ENCODE data around the gene RPTOR. TPM values are rescaled to one million over a fixed set of nuclear protein-coding genes. Genes with fewer than 3 reads are reported as not detected.

RPTOR gene
- polyA plus RNA-seq, 1 of the 3 experiments (the other 2 are of a cell fraction), result 14.9 TPM

DNA sequence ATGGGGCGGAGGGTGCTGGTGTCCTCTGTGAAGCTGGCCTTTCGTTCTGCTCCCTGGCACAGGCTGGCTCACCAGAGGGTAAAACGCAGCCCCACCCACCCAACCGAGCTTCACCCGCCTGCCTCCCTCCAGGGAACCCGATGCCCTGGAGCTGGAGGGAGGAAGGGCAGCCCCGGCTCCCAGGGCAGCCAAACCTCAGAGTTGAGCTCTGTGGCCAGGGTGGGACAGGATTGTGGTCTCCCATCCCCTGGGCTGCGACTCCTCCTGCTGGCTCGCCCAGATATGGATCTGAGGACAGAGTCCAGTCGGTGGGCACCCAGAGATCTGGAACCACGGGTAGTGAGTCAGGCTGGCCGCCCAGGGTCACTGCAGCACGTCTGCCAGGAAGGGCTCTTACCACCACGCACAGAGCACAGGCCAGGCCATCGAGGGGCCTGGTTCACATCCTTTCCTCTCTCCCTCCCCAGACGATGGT is 404.4 kb downstream of the RPTOR start:
- POLR2A ChIA-PET, result no interaction called here
- no peak overlapping the region for H3K9ac ChIP-seq
- H3K79me2 ChIP-seq (ENCODE audit: insufficient read depth), result no peaks in the 10 kb centered on the region
- no peaks in the 10 kb centered on the region for H4K20me1 ChIP-seq (ENCODE audit: insufficient read depth)
- no peak overlapping the region for H3K4me3 ChIP-seq (ENCODE audit: low read depth in 2 of 2, low read length in 1 of 2)
- no peaks in the 10 kb centered on the region for H3K9me2 ChIP-seq
- H3K27me3 ChIP-seq (ENCODE audit: insufficient read depth), result no peaks in the 10 kb centered on the region
- DNase-seq, result peak; percentile 51
- TF ChIP-seq GATA2 (CRISPR knock-in tag; IDR thresholded peaks at IDR 0.05), result no peak
- TF ChIP-seq RAD21 (IDR thresholded peaks at IDR 0.05; ENCODE audit: low read length), result peak; percentile 26
- no peak for TF ChIP-seq GABPA (IDR thresholded peaks at IDR 0.05; ENCODE audit: low read depth)
- H3K4me1 ChIP-seq (ENCODE audit: control insufficient read depth in 1 of 2, insufficient read depth in 2 of 2, low read depth in 1 of 2, low read length in 1 of 2), result no peaks in the 10 kb centered on the region
- H2AFZ ChIP-seq (ENCODE audit: low read depth), result no peak overlapping the region
- no peaks in the 10 kb centered on the region for H3F3A ChIP-seq (replicated peaks; ENCODE audit: insufficient read depth)
- H3K36me3 ChIP-seq (replicated peaks in 1 of 2; ENCODE audit: control insufficient read depth in 1 of 2, insufficient read depth in 2 of 2, low read length in 1 of 2), result peaks cover 3 to 33% of the 10 kb centered on the region in 2 experiments
- 92% methylated on average over 9 of the region's 16 CpGs for WGBS (ENCODE audit: low lambda C conversion rate)
- H3K9me3 ChIP-seq, result no peaks in the 10 kb centered on the region
- no peak overlapping the region for H3K4me2 ChIP-seq
- CTCF ChIA-PET, result interaction anchor here (1.0 to 1.7 kb wide), 3 partner anchors 50 to 522 kb away, joined by 3 to 7 read pairs (median 3); no protein-coding TSS in a partner anchor
- H3K27ac ChIP-seq (ENCODE audit: low read depth in 2 of 2, low read length in 1 of 2), result no peak overlapping the region

DNA sequence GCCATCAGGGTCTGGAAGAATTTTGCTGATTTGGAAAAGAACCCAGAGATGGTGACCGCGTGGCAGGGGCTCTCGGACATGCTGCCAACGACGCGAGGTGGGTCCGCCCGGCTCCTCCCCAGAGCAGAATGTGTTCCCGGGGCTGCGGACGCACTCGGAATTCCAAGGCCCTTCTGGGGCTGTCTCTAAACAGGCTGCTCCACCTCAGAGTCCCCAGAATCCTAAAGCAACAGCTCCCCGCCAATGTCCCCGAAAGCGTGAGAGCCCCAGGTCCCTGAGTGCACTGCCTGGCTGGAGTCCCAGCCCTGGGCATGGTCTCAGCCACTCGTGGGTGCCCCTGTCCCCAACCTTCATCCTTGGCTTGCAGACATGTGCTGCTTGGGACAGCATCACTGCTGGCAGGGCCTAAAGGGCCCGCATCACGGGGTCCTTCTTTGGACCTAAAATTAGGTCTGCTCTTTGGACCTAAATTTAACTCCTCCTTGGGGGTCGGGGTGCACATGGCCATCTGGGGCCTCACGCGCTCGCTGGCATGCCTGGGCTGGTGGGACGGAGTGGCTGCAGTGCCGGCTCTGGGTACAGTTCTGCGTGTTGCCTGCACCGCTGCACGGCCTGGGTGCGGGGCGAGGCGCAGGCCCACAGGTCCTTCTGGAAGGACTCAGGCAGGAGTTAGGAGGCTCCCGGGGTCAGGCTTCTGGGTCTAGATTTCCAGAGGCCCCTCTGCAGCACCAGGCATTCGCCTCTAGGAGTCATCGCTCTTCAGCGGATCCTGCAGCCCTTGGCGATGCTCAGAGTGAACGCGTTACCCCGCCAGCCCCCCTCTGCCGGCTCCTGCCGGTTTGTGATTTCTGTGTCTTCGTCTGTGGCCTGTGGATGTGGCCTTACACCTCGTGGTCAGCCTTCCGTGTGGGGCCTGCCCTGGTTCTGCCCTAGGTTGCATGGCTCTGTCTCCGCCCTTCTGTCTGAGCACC is 405.1 kb downstream of the RPTOR start:
- H3K9me3 ChIP-seq, result no peaks in the 10 kb centered on the region
- no peaks in the 10 kb centered on the region for H4K20me1 ChIP-seq (ENCODE audit: insufficient read depth)
- TF ChIP-seq, protein P1, sequence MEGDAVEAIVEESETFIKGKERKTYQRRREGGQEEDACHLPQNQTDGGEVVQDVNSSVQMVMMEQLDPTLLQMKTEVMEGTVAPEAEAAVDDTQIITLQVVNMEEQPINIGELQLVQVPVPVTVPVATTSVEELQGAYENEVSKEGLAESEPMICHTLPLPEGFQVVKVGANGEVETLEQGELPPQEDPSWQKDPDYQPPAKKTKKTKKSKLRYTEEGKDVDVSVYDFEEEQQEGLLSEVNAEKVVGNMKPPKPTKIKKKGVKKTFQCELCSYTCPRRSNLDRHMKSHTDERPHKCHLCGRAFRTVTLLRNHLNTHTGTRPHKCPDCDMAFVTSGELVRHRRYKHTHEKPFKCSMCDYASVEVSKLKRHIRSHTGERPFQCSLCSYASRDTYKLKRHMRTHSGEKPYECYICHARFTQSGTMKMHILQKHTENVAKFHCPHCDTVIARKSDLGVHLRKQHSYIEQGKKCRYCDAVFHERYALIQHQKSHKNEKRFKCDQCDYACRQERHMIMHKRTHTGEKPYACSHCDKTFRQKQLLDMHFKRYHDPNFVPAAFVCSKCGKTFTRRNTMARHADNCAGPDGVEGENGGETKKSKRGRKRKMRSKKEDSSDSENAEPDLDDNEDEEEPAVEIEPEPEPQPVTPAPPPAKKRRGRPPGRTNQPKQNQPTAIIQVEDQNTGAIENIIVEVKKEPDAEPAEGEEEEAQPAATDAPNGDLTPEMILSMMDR (IDR thresholded peaks at IDR 0.05), result no peak
- TF ChIP-seq GABPA (IDR thresholded peaks at IDR 0.05; ENCODE audit: low read depth) (no peak), RAD21 (IDR thresholded peaks at IDR 0.05; ENCODE audit: low read length) (peak; percentile 22; the same call in 1 of the 2 replicates)
- no peak overlapping the region for H3K9ac ChIP-seq
- DNase-seq, result no peak
- CTCF ChIA-PET, result interaction anchor here (0.7 to 1.7 kb wide), 5 partner anchors 9 to 84 kb away, joined by 3 to 7 read pairs (median 3); no protein-coding TSS in a partner anchor
- H3K9me2 ChIP-seq, result no peaks in the 10 kb centered on the region
- H3K36me3 ChIP-seq (replicated peaks in 1 of 2; ENCODE audit: control insufficient read depth in 1 of 2, insufficient read depth in 2 of 2, low read length in 1 of 2), result peaks cover 3 to 33% of the 10 kb centered on the region in 2 experiments
- H3K4me2 ChIP-seq, result no peak overlapping the region
- 91% methylated on average over 38 of the region's 44 CpGs for WGBS (ENCODE audit: low lambda C conversion rate)
- no peaks in the 10 kb centered on the region for H3F3A ChIP-seq (replicated peaks; ENCODE audit: insufficient read depth)
- no peak overlapping the region for H3K4me3 ChIP-seq (ENCODE audit: low read depth in 2 of 2, low read length in 1 of 2)
- H3K27ac ChIP-seq (ENCODE audit: low read depth in 2 of 2, low read length in 1 of 2), result no peak overlapping the region
- H2AFZ ChIP-seq (ENCODE audit: low read depth), result no peak overlapping the region
- H3K4me1 ChIP-seq (ENCODE audit: control insufficient read depth in 1 of 2, insufficient read depth in 2 of 2, low read depth in 1 of 2, low read length in 1 of 2), result no peaks in the 10 kb centered on the region
- POLR2A ChIA-PET, result no interaction called here
- no peaks in the 10 kb centered on the region for H3K79me2 ChIP-seq (ENCODE audit: insufficient read depth)
- H3K27me3 ChIP-seq (ENCODE audit: insufficient read depth), result no peaks in the 10 kb centered on the region

DNA sequence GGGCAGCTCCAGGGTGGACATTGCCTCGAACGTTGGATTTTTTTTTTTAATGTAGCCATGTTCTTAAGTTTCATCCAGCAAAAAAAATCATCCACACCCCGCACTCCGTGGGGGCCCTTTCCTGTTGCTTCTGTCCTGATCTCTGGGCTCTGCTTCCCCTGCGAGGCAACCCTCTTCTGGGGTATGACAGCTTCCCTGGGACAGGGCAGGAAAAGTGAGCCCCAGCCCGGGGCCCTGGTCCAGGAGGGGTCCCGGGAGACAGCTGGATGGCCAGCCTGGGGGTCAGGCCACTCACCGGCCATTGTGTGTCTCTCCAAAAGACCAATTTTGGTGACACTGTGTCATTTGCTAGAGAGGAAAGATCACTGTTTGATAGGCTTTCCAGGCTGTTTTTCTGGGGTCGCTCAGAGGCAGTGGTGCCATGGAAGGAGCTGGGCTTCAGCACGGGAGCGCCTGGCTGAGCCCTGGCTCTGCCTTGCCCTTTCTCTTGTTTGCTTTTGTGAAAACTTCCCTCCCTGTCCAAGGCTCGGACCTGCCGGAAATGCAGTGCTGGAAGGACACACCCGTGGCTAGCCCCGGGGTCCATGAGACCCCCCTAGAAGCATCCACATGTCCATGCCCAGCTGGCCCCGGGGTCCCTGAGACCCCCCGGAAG is 406.0 kb downstream of the RPTOR start:
- Histone ChIP-seq H4K20me1 (ENCODE audit: insufficient read depth) (no peaks in the 10 kb centered on the region), H3K4me3 (ENCODE audit: low read depth in 2 of 2, low read length in 1 of 2) (no peak overlapping the region), H3K79me2 (ENCODE audit: insufficient read depth) (no peaks in the 10 kb centered on the region), H3K4me2 (no peak overlapping the region), H3K27ac (ENCODE audit: low read depth in 2 of 2, low read length in 1 of 2) (no peak overlapping the region), H3K9me3 (no peaks in the 10 kb centered on the region), H3K4me1 (ENCODE audit: control insufficient read depth in 1 of 2, insufficient read depth in 2 of 2, low read depth in 1 of 2, low read length in 1 of 2) (no peaks in the 10 kb centered on the region), H2AFZ (ENCODE audit: low read depth) (no peak overlapping the region), H3K27me3 (ENCODE audit: insufficient read depth) (no peaks in the 10 kb centered on the region), H3K9ac (no peak overlapping the region), H3K36me3 (replicated peaks in 1 of 2; ENCODE audit: control insufficient read depth in 1 of 2, insufficient read depth in 2 of 2, low read length in 1 of 2) (peaks cover 3 to 33% of the 10 kb centered on the region in 2 experiments), H3K9me2 (no peaks in the 10 kb centered on the region), H3F3A (replicated peaks; ENCODE audit: insufficient read depth) (no peaks in the 10 kb centered on the region)
- no peak for DNase-seq
- CTCF ChIA-PET, result interaction anchor here (0.7 to 1.2 kb wide), 5 partner anchors 9 to 52 kb away, joined by 3 to 6 read pairs (median 3); no protein-coding TSS in a partner anchor
- 91% methylated on average over 17 of the region's 17 CpGs for WGBS (ENCODE audit: low lambda C conversion rate)
- TF ChIP-seq TAF1 (IDR thresholded peaks at IDR 0.05; ENCODE audit: borderline replicate concordance, low read depth, low read length), result no peak
- TF ChIP-seq GATA2 (CRISPR knock-in tag; IDR thresholded peaks at IDR 0.05), result no peak
- TF ChIP-seq FOSL2 (IDR thresholded peaks at IDR 0.05; ENCODE audit: borderline replicate concordance, low read depth), result no peak
- no peak for TF ChIP-seq SIN3A (IDR thresholded peaks at IDR 0.05; ENCODE audit: borderline replicate concordance, low read depth, low read length)
- TF ChIP-seq, protein P2, sequence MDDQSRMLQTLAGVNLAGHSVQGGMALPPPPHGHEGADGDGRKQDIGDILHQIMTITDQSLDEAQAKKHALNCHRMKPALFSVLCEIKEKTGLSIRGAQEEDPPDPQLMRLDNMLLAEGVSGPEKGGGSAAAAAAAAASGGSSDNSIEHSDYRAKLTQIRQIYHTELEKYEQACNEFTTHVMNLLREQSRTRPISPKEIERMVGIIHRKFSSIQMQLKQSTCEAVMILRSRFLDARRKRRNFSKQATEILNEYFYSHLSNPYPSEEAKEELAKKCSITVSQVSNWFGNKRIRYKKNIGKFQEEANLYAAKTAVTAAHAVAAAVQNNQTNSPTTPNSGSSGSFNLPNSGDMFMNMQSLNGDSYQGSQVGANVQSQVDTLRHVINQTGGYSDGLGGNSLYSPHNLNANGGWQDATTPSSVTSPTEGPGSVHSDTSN (IDR thresholded peaks at IDR 0.05), result no peak
- no peak for TF ChIP-seq CHD2 (IDR thresholded peaks at IDR 0.05; ENCODE audit: low read length, partially characterized antibody)
- TF ChIP-seq MEF2A (IDR thresholded peaks at IDR 0.05; ENCODE audit: borderline replicate concordance, low read depth), result no peak
- no peak for TF ChIP-seq RAD21 (IDR thresholded peaks at IDR 0.05; ENCODE audit: low read length)
- TF ChIP-seq, protein P1 (IDR thresholded peaks at IDR 0.05), result no peak
- no peak for TF ChIP-seq POLR2AphosphoS5 (IDR thresholded peaks at IDR 0.05; ENCODE audit: low read depth, low read length)
- POLR2A ChIA-PET, result no interaction called here
